MM.1S (cell line): Measurements from ENCODE around the gene FBXW7.

Experiments used
- DNase-seq: peaks from one replicate; pipeline ENCODE4 v3.0.0-alpha.2; 2015
- H2AFZ ChIP-seq: fragments of 300-600 bp; sonication (generic); 2 replicates; pipeline ENCODE4 v1.6.0; 2016; ENCODE audit warnings: antibody characterized with exemption, low read length
- H3F3A ChIP-seq: fragments of 300-600 bp; sonication (generic); 2 replicates; pipeline ENCODE4 v1.6.1; 2016; ENCODE audit warnings: mild to moderate bottlenecking, antibody characterized with exemption, low read length, moderate library complexity, mixed read lengths; ENCODE audit not compliant: insufficient read depth
- H3K27ac ChIP-seq: fragments of 300-600 bp; sonication (generic); 2 replicates; pipeline ENCODE4 v1.5.1; 2016; ENCODE audit warnings: mild to moderate bottlenecking, low read length
- H3K27me3 ChIP-seq: fragments of 300-600 bp; sonication (generic); replicated peaks from 2 replicates; pipeline ENCODE4 v1.6.0; 2016; ENCODE audit warnings: low read length; ENCODE audit not compliant: insufficient read depth
- H3K36me3 ChIP-seq: fragments of 300-600 bp; sonication (generic); replicated peaks from 2 replicates; pipeline ENCODE4 v1.6.1; 2016; ENCODE audit warnings: mild to moderate bottlenecking, low read length, mixed read lengths; ENCODE audit not compliant: insufficient read depth
- H3K4me1 ChIP-seq: fragments of 300-600 bp; sonication (generic); 2 replicates; pipeline ENCODE4 v1.6.1; 2016; ENCODE audit warnings: low read length, mixed read lengths
- H3K4me2 ChIP-seq: fragments of 300-600 bp; sonication (generic); 2 replicates; pipeline ENCODE4 v1.6.0; 2016; ENCODE audit warnings: low read depth, low read length
- H3K4me3 ChIP-seq: fragments of 300-600 bp; sonication (generic); 2 replicates; pipeline ENCODE4 v1.5.1; 2016; ENCODE audit warnings: low read length, mixed read lengths
- H3K79me2 ChIP-seq: fragments of 300-600 bp; sonication (generic); 2 replicates; pipeline ENCODE4 v1.6.1; 2016; ENCODE audit warnings: mixed run types, low read length, mixed read lengths
- H3K9ac ChIP-seq: fragments of 300-600 bp; sonication (generic); 2 replicates; pipeline ENCODE4 v1.6.1; 2016; ENCODE audit warnings: low read length, mixed read lengths
- H3K9me2 ChIP-seq: fragments of 300-600 bp; sonication (generic); replicated peaks from 2 replicates; pipeline ENCODE4 v1.6.1; 2016; ENCODE audit warnings: mild to moderate bottlenecking, low read length, mixed read lengths; ENCODE audit not compliant: insufficient read depth
- H3K9me3 ChIP-seq: fragments of 300-600 bp; sonication (generic); replicated peaks from 2 replicates; pipeline ENCODE4 v1.6.1; 2016; ENCODE audit warnings: mild to moderate bottlenecking, low read length, mixed read lengths; ENCODE audit not compliant: insufficient read depth
- H4K20me1 ChIP-seq: fragments of 300-600 bp; sonication (generic); 2 replicates; pipeline ENCODE4 v1.6.1; 2016; ENCODE audit warnings: mild to moderate bottlenecking, low read length, moderate library complexity, mixed read lengths; ENCODE audit not compliant: insufficient read depth
- CTCF ChIP-seq: fragments of 300-600 bp; sonication (generic); IDR thresholded peaks from 2 replicates; pipeline ENCODE4 v1.5.1; 2016; ENCODE audit warnings: antibody characterized with exemption, low read length, mixed read lengths
- EZH2 ChIP-seq: fragments of 300-600 bp; sonication (generic); optimal IDR thresholded peaks from 2 replicates; pipeline ENCODE3; 2017; ENCODE audit warnings: low read depth, mild to moderate bottlenecking, antibody characterized with exemption, low read length, mixed read lengths
- EZH2phosphoT487 ChIP-seq: fragments of 300-600 bp; sonication (generic); IDR thresholded peaks from 2 replicates; pipeline ENCODE4 v1.6.1; 2018; ENCODE audit warnings: antibody characterized with exemption, low read length

The FBXW7 gene

GRCh38 chr4:152356428-152357034, 179.4 kb downstream of the FBXW7 start:
- Histone ChIP-seq H2AFZ (no peak overlapping the region), H3K4me2 (no peak overlapping the region), H3K4me1 (no peaks in the 10 kb centered on the region), H3K36me3 (no peaks in the 10 kb centered on the region), H4K20me1 (no peaks in the 10 kb centered on the region), H3K9ac (no peak overlapping the region), H3K9me3 (no peaks in the 10 kb centered on the region), H3K27me3 (no peaks in the 10 kb centered on the region), H3K27ac (no peak overlapping the region), H3F3A (no peaks in the 10 kb centered on the region), H3K9me2 (no peaks in the 10 kb centered on the region), H3K4me3 (no peak overlapping the region), H3K79me2 (0 out of 2 replicates have a peak, but pooled peaks cover 3% of the 10 kb centered on the region)
- no peak for DNase-seq
- TF ChIP-seq EZH2phosphoT487 = no peak
- peak; percentile 12; the same call in 1 of the 2 replicates for TF ChIP-seq CTCF
- TF ChIP-seq EZH2 = no peak

GRCh38 chr4:152352622-152353116, 183.2 kb downstream of the FBXW7 start:
- no peaks in the 10 kb centered on the region; the same call in 1 of the 2 replicates for H4K20me1 ChIP-seq
- H3K27ac ChIP-seq = no peak overlapping the region
- no peaks in the 10 kb centered on the region for H3F3A ChIP-seq
- no peaks in the 10 kb centered on the region for H3K9me2 ChIP-seq
- no peaks in the 10 kb centered on the region for H3K9me3 ChIP-seq
- H3K4me1 ChIP-seq = no peaks in the 10 kb centered on the region
- H3K4me2 ChIP-seq = no peak overlapping the region
- H3K9ac ChIP-seq = no peak overlapping the region
- no peak overlapping the region for H2AFZ ChIP-seq
- DNase-seq = no peak
- H3K4me3 ChIP-seq = no peak overlapping the region
- H3K27me3 ChIP-seq = no peaks in the 10 kb centered on the region
- H3K36me3 ChIP-seq = no peaks in the 10 kb centered on the region
- H3K79me2 ChIP-seq = 0 out of 2 replicates have a peak, but pooled peaks cover 3% of the 10 kb centered on the region
- no peak for TF ChIP-seq EZH2phosphoT487
- TF ChIP-seq EZH2 = no peak
- no peak for TF ChIP-seq CTCF

GRCh38 chr4:152352215-152352614, 183.7 kb downstream of the FBXW7 start:
- Histone ChIP-seq H3K4me3 (no peak overlapping the region), H3F3A (no peaks in the 10 kb centered on the region), H3K9ac (no peak overlapping the region), H3K9me2 (no peaks in the 10 kb centered on the region), H3K4me2 (no peak overlapping the region), H3K27ac (no peak overlapping the region), H3K36me3 (no peaks in the 10 kb centered on the region), H3K27me3 (no peaks in the 10 kb centered on the region), H2AFZ (no peak overlapping the region), H3K79me2 (0 out of 2 replicates have a peak, but pooled peaks cover 3% of the 10 kb centered on the region), H3K9me3 (no peaks in the 10 kb centered on the region), H3K4me1 (no peaks in the 10 kb centered on the region), H4K20me1 (no peaks in the 10 kb centered on the region; the same call in 1 of the 2 replicates)
- DNase-seq = no peak
- TF ChIP-seq EZH2phosphoT487 (no peak), CTCF (no peak), EZH2 (no peak)
